Kidney epithelial cell (primary cell): Measurements from ENCODE around the gene UQCC2. TPM values are rescaled to one million over a fixed set of nuclear protein-coding genes. Genes with fewer than 3 reads are reported as not detected.

ENCODE experiments used
- DNase-seq: peaks from one replicate; pipeline ENCODE4 v3.0.0-alpha.2; 2010; ENCODE audit warnings: low read depth
- H3K27me3 ChIP-seq: 2 replicates; pipeline ENCODE4 v1.6.0; 2011; ENCODE audit warnings: low read length; ENCODE audit not compliant: control insufficient read depth, insufficient read depth
- H3K36me3 ChIP-seq: 2 replicates; pipeline ENCODE4 v1.5.1; 2011; ENCODE audit warnings: low read length; ENCODE audit not compliant: control insufficient read depth, insufficient read depth
- H3K4me3 ChIP-seq: 2 replicates; pipeline ENCODE4 v1.5.1; 2011; ENCODE audit warnings: low read depth, mild to moderate bottlenecking, control low read depth, low read length
- total RNA-seq: library from RNA; depleted of rRNA; stranded (reverse); fragments of >200 nt; gene quantifications from 2 replicates; pipeline ENCODE4 v1.2.3, GENCODE V29; 2015
- TF ChIP-seq, protein P1 (sequence below): IDR thresholded peaks from 2 replicates; pipeline ENCODE4 v1.5.1; 2011; ENCODE audit warnings: mild to moderate bottlenecking, moderate library complexity, low read length, control low read depth, inconsistent platforms; ENCODE audit not compliant: insufficient read depth, poor library complexity, severe bottlenecking

Gene UQCC2
- total RNA-seq, 1 donor from 2014 or later = 38.4 TPM

DNA sequence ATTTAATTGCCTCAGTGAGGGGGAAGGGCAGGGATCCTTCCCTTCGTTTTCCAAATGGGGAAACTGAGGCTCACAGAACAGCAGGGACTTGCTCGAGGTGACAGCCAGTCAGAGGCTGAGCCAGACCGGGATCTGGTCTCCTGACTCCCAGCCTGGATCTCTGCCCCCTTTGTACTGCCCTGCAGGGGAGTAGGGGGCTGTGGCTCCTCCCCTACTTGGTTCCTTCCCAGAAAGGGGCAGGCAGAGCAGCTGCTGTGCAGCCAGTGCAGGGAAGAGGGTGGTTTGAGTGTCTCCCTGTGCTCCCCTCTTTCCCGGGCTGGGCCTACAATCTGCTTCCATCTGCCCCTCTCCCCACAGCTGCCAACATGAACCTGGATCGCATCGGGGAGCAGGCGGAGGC is 37.6 kb downstream of the UQCC2 start:
- no peak for DNase-seq
- H3K27me3 ChIP-seq = no peaks in the 10 kb centered on the region
- peaks cover 5% of the 10 kb centered on the region for H3K36me3 ChIP-seq
- H3K4me3 ChIP-seq = no peak overlapping the region
- TF ChIP-seq, protein P1, sequence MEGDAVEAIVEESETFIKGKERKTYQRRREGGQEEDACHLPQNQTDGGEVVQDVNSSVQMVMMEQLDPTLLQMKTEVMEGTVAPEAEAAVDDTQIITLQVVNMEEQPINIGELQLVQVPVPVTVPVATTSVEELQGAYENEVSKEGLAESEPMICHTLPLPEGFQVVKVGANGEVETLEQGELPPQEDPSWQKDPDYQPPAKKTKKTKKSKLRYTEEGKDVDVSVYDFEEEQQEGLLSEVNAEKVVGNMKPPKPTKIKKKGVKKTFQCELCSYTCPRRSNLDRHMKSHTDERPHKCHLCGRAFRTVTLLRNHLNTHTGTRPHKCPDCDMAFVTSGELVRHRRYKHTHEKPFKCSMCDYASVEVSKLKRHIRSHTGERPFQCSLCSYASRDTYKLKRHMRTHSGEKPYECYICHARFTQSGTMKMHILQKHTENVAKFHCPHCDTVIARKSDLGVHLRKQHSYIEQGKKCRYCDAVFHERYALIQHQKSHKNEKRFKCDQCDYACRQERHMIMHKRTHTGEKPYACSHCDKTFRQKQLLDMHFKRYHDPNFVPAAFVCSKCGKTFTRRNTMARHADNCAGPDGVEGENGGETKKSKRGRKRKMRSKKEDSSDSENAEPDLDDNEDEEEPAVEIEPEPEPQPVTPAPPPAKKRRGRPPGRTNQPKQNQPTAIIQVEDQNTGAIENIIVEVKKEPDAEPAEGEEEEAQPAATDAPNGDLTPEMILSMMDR = no peak

DNA sequence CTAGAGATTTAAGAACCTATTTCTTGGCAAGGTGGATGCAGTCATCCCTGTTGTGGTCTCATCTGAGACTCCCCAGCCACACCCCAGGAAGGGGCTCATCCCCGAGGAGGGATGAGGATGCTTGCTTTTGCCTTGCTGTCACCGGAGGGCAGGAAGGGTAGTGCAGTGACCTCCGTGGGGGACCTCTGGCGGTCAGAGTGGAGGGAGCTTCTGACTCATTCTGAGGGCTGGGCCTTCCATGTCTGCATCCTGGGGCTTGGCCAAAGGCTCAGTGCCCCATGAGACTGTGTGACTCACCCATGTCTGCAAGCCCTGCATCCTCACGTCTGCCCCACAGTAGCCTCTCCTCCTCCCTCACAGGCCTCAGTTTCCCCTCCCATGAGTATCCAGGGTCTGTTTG is 38.7 kb downstream of the UQCC2 start:
- H3K36me3 ChIP-seq = peaks cover 6% of the 10 kb centered on the region
- TF ChIP-seq, protein P1 = peak; percentile 73
- H3K4me3 ChIP-seq = no peak overlapping the region
- H3K27me3 ChIP-seq = no peaks in the 10 kb centered on the region
- DNase-seq = peak; percentile 94

DNA sequence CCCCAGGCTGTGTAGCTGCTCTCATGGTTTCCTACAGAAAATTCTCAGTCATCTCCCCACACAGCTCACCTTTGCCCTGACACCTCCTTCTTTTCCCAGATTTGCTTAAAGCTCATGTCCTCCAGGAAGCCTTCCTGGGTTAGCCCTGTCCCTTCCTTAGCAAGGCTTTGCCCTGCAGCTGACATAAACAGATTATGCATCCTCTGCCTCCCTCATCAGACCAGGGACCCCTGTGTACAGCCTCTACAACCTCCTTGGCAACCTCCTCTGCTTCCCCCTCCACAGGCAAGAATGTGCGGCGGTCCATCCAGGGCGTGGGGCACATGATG is 39.8 kb downstream of the UQCC2 start:
- no peaks in the 10 kb centered on the region for H3K27me3 ChIP-seq
- no peak overlapping the region for H3K4me3 ChIP-seq
- no peak for DNase-seq
- TF ChIP-seq, protein P1 = no peak
- peaks cover 7% of the 10 kb centered on the region for H3K36me3 ChIP-seq

DNA sequence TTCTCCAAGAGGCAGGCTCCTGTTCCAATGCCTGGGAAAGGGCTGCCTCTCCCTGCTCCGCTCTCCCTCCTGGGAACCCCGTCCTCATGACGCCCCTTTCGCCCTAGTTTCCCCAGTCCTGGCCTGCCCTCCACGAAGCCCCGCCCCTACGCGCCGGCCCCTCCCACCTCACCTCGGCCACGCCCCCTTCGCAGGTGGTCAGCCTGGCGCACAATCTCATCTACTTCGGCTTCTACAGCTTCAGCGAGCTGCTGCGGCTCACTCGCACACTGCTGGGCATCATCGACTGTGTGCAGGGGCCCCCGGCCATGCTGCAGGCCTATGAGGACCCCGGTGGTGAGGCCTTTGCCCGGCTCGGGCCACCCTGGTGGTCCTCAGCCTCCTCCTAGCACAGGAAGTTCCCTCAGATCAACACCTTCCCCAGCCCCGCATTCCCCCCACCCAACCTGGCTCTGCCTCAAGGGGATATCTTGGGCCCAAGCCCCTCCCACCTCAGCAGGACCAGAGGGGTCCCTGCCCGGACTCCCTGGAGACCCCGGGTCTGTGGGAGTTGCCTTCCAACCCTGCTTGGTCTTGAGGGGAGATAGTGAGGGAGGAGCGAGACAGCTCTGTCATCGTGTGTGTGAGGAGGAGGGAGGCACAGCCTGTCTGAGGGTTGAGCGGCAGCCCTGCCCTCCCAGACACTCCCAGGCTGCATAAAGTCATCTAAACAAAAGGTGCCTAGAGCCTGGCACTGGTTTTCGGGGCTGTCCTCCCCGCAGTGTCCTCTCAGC is 40.3 kb downstream of the UQCC2 start:
- H3K4me3 ChIP-seq = no peak overlapping the region
- DNase-seq = no peak
- H3K27me3 ChIP-seq = no peaks in the 10 kb centered on the region
- H3K36me3 ChIP-seq = peaks cover 6% of the 10 kb centered on the region
- TF ChIP-seq, protein P1 = no peak

DNA sequence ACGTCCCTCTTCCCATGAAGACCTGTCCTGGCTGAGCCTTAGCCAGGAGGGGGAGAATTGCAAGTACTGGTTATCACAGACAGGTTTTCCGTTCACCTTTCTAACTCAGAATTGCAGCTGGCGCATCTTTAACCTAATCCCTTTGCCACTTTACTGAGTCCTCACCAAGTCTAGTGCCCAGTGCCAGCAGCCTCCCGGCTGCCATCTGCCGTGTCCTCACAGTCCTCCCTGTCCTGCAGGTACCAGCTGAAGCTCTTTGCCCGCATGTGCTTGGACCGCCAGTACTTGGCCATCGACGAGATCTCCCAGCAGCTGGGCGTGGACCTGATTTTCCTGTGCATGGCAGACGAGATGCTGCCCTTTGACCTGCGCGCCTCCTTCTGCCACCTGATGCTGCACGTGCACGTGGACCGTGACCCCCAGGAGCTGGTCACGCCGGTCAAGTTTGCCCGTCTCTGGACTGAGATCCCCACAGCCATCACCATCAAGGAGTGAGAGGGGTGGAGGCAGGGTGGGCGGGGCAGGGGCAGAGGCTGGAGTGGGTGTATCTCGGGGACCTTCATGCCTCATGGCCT is 41.3 kb downstream of the UQCC2 start:
- Histone ChIP-seq H3K36me3 (peaks cover 6% of the 10 kb centered on the region), H3K4me3 (no peak overlapping the region), H3K27me3 (no peaks in the 10 kb centered on the region)
- no peak for DNase-seq
- TF ChIP-seq, protein P1 = no peak

DNA sequence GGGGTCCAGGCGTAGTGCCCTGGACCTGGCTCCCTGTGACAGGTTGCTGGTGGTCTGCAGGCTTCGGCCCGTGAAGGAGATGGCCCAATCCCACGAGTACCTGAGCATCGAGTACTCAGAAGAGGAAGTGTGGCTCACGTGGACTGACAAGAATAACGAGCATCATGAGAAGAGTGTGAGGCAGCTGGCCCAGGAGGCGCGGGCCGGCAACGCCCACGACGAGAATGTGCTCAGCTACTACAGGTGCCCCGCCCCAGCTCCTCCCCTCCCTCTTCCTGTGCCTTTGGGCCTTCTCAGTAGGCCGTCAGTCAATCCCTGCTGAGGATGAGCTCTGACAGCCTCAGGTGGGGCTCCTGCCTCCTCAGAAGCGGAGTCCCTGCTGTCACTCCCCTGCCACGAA is 42.6 kb downstream of the UQCC2 start:
- TF ChIP-seq, protein P1 = no peak
- no peak for DNase-seq
- H3K27me3 ChIP-seq = no peaks in the 10 kb centered on the region
- H3K36me3 ChIP-seq = peaks cover 6% of the 10 kb centered on the region
- no peak overlapping the region for H3K4me3 ChIP-seq
